Common myeloid progenitor, CD34-positive (primary cell): ENCODE results near the gene TRIM44.

Experiments
- CTCF ChIA-PET: fragments of 350-600 bp; sonication (Branson Sonifier 250); formaldehyde crosslinking; loops from one replicate; lab custom pipeline; 2021; ENCODE audit warnings: antibody characterized with exemption; lab: Charles Lee
- POLR2A ChIA-PET: fragments of 350-600 bp; sonication (Branson Sonifier 250); formaldehyde crosslinking; loops from one replicate; lab custom pipeline; 2021; ENCODE audit warnings: antibody characterized with exemption; lab: Charles Lee
- DNase-seq, 3 donors: peaks; one replicate each; pipeline versions ENCODE4 v3.0.0 to v3.0.0-alpha.2; 2013
- H3K27ac ChIP-seq, 2 experiments: 1 replicate in 1 of 2; 2 replicates in 1 of 2; pipeline ENCODE4 v1.7.0; 2013; ENCODE audit warnings: inconsistent platforms in 2 of 2, low read length in 2 of 2, mild to moderate bottlenecking in 2 of 2, low read depth in 1 of 2, moderate library complexity in 1 of 2; ENCODE audit not compliant: severe bottlenecking in 2 of 2, insufficient read depth in 1 of 2, poor library complexity in 1 of 2
- H3K27me3 ChIP-seq, 5 experiments: replicated peaks in 2 of 5; 1 replicate in 3 of 5; 2 replicates in 2 of 5; pipeline versions ENCODE4 v1.6.1 to v1.7.0; 2013; ENCODE audit warnings: low read length in 4 of 5, mild to moderate bottlenecking in 2 of 5, moderate library complexity in 2 of 5, inconsistent platforms in 1 of 5; ENCODE audit not compliant: insufficient read depth in 5 of 5, control insufficient read depth in 4 of 5
- H3K36me3 ChIP-seq, 4 experiments: 1 replicate in 2 of 4; 2 replicates in 2 of 4; pipeline versions ENCODE4 v1.6.1 to v1.7.0; 2013; ENCODE audit warnings: low read length in 3 of 4, control low read depth in 1 of 4, mild to moderate bottlenecking in 1 of 4; ENCODE audit not compliant: control insufficient read depth in 4 of 4, insufficient read depth in 4 of 4
- H3K4me1 ChIP-seq, 4 experiments: 1 replicate in 3 of 4; 2 replicates in 1 of 4; pipeline versions ENCODE4 v1.6.1 to v1.7.1; 2013; ENCODE audit warnings: low read length in 3 of 4, mild to moderate bottlenecking in 3 of 4, control low read depth in 1 of 4, inconsistent platforms in 1 of 4, moderate library complexity in 1 of 4; ENCODE audit not compliant: control insufficient read depth in 4 of 4, insufficient read depth in 4 of 4; ENCODE audit errors: control extremely low read depth in 1 of 4
- H3K4me3 ChIP-seq, 7 experiments: 1 replicate in 4 of 7; 2 replicates in 3 of 7; pipeline versions ENCODE4 v1.5.1 to v1.7.0; 2013; ENCODE audit warnings: mild to moderate bottlenecking in 7 of 7, low read length in 6 of 7, moderate library complexity in 6 of 7, inconsistent platforms in 2 of 7, low read depth in 2 of 7, control low read depth in 1 of 7; ENCODE audit not compliant: insufficient read depth in 4 of 7, control insufficient read depth in 1 of 7; ENCODE audit errors: extremely low read depth in 1 of 7
- H3K9me3 ChIP-seq, 5 experiments: 1 replicate in 4 of 5; 2 replicates in 1 of 5; pipeline versions ENCODE4 v1.6.1 to v1.7.1; 2013; ENCODE audit warnings: low read length in 4 of 5, mild to moderate bottlenecking in 2 of 5, inconsistent platforms in 1 of 5, low read depth in 1 of 5, moderate library complexity in 1 of 5; ENCODE audit not compliant: control insufficient read depth in 4 of 5, insufficient read depth in 2 of 5; ENCODE audit errors: control extremely low read depth in 1 of 5
- WGBS: methylation state at CpG from one replicate; pipeline ENCODE4 v1.1.5; 2013; ENCODE audit not compliant: insufficient coverage; 5-methylcytosine and 5-hydroxymethylcytosine counted together

Gene TRIM44

DNA sequence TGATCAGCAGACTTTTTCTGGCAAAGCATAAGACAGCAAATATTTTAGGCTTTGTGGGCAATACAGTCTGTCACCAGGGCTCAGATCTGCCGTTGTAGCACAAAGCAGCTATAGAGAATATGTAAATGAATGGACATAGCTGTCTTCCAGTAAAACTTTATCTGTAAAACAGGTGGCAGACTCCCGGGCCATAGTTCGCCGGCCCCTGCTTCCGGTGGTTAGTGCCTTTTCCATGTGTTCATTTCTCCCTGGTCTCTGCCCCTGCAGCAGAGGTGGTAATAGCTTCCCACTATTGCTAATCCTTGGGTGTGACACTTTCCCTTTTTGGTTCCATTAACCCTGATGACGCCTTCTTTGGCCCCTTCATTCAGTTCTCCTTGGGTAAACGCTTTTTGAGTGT, 187.6 kb downstream of the TRIM44 start:
- ChIA-PET CTCF (interaction anchor here (0.9 to 1.8 kb wide), 2 partner anchors 8 to 28 kb away, joined by 4 read pairs; no protein-coding TSS in a partner anchor), POLR2A (no interaction called here)
- WGBS = 98% methylated on average over 6 of the region's 7 CpGs

DNA sequence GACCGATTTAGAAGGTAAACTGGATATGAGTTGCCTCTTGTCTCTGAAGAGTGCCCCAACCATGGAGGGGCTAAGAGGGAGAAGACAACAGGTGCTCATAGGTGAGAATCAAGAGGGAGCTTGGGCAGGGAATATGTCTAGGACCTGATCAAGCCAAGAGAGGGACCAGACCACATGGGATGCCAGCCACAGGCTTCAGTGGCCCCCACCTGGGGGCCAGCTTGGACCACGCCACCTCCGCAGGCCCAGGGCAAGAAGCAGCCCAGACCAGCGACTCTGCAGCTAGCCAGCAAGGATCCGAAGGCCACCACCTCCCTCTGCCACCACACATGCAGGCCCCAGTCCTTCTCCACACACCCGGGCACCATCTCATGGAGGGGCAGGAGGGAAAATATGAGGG, 188.8 kb downstream of the TRIM44 start:
- DNase-seq = no peak
- peaks cover 0 to 2% (median 0%) of the 10 kb centered on the region in 5 experiments for H3K27me3 ChIP-seq
- ChIA-PET POLR2A (no interaction called here), CTCF (interaction anchor here (0.9 kb wide), 1 partner anchor 9 kb away, joined by 4 read pairs; no protein-coding TSS in a partner anchor)
- no peaks in the 10 kb centered on the region for H3K9me3 ChIP-seq
- no peak overlapping the region for H3K4me3 ChIP-seq
- WGBS = 100% methylated on average over 1 of the region's 6 CpGs
- H3K27ac ChIP-seq = no peak overlapping the region
- H3K4me1 ChIP-seq = peaks cover 0 to 8% (median 5%) of the 10 kb centered on the region in 4 experiments
- no peaks in the 10 kb centered on the region for H3K36me3 ChIP-seq

More for the DNA sequence above, 187.6 kb downstream of the TRIM44 start:
- Histone ChIP-seq H3K27ac (no peak overlapping the region), H3K27me3 (peaks cover 0 to 2% (median 0%) of the 10 kb centered on the region in 5 experiments), H3K4me3 (no peak overlapping the region), H3K9me3 (no peaks in the 10 kb centered on the region), H3K4me1 (peaks cover 0 to 8% (median 5%) of the 10 kb centered on the region in 4 experiments), H3K36me3 (no peaks in the 10 kb centered on the region)
- DNase-seq = no peak

DNA sequence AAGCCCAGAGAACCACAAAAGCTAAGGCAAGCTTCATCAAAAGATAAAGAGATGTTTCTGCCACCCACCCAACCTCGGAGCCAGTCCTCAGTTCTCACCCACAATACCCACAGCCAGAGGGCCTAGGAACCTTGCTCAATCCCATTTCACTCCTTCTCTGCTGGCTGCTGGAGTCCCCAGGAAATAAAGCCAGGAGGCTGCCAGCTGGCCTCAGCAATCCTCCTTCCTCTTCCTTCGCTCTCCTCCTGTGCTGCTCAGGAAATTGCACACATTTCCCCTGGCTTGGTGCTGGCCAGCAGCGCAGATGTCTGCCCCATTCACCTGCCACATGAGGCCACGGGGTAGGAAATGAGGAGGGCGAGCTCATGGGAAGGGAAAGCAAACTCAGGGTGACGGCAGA, 189.5 kb downstream of the TRIM44 start:
- no peaks in the 10 kb centered on the region for H3K36me3 ChIP-seq
- ChIA-PET CTCF (no interaction called here), POLR2A (no interaction called here)
- peak in 1 of 3 donors; percentile 9 for DNase-seq
- H3K27me3 ChIP-seq = peaks cover 0 to 2% (median 0%) of the 10 kb centered on the region in 5 experiments
- no peak overlapping the region for H3K27ac ChIP-seq
- H3K9me3 ChIP-seq = peaks cover 0 to 1% (median 0%) of the 10 kb centered on the region in 5 experiments
- H3K4me3 ChIP-seq = no peak overlapping the region
- WGBS = 17% methylated on average over 6 of the region's 6 CpGs
- H3K4me1 ChIP-seq = peaks cover 0 to 8% (median 5%) of the 10 kb centered on the region in 4 experiments

DNA sequence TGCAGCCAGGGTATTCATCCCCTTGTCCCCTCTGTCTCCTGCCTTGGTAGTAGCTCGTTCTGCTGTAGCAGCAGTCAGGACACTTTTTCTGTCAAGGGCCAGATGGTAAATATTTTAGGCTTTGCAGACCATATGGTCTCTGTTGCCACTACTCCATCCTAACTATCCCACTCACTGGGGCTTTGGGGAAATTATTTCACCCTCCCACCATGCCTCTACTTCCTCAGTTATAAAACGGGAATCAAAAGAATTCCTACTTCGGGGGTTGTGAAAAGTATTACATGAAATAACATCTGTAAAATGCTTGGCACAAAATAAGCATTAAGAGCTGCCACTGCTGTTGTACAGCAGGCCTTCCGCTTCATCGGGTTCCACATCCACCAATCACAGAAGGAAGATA, 191.4 kb downstream of the TRIM44 start:
- H3K36me3 ChIP-seq = no peaks in the 10 kb centered on the region
- H3K27ac ChIP-seq = no peak overlapping the region
- H3K4me1 ChIP-seq = peaks cover 0 to 8% (median 5%) of the 10 kb centered on the region in 4 experiments
- no CpG with 5 or more reads among the region's 5 CpGs for WGBS
- H3K9me3 ChIP-seq = peaks cover 0 to 2% (median 0%) of the 10 kb centered on the region in 5 experiments
- ChIA-PET POLR2A (no interaction called here), CTCF (no interaction called here)
- H3K4me3 ChIP-seq = no peak overlapping the region
- H3K27me3 ChIP-seq = no peaks in the 10 kb centered on the region
- DNase-seq = no peak

DNA sequence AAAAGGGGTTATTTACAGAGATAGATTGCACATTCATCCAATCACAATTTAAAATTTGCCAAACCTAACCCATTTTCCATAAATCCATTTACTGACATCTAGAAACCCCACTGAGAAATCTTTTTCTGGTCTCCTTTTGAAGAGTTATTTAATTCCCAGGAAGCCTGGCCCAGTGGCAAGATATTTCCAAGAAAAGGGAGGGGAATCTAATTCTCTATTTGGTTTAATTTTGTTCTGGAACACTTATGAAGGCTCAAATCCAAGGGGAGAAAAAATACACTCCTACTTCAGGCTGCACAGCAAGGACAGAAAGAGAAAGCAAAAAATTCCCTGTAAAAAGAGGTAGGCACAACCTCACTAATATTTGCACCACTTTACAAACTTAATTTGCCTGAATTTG, 193.1 kb downstream of the TRIM44 start:
- Histone ChIP-seq H3K4me3 (no peak overlapping the region), H3K4me1 (peaks cover 0 to 8% (median 5%) of the 10 kb centered on the region in 4 experiments), H3K27me3 (no peaks in the 10 kb centered on the region), H3K36me3 (no peaks in the 10 kb centered on the region), H3K27ac (no peak overlapping the region), H3K9me3 (peaks cover 0 to 2% (median 0%) of the 10 kb centered on the region in 5 experiments)
- POLR2A ChIA-PET = no interaction called here
- CTCF ChIA-PET = interaction anchor here (1.1 to 1.2 kb wide), 2 partner anchors 20 to 34 kb away, joined by 3 to 5 read pairs; no protein-coding TSS in a partner anchor
- DNase-seq = no peak

DNA sequence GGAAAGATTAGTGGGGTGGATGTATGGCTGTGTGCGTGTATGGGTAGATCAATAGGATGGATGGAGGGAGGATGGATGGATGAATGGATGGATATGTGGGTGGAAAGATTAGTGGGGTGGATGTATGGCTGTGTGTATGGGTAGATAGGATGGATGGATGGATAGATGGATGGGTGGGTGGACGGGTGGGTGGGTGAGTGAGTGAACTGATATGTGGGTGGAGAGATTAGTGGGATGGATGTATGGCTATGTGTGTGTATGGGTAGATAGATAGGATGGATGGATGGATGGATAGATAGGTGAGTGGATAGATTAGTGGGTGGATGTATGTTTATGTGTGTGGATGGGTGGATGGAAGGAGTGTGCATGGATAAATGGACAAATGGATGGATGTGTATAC, 193.7 kb downstream of the TRIM44 start:
- H3K27me3 ChIP-seq = no peaks in the 10 kb centered on the region
- H3K4me3 ChIP-seq = no peak overlapping the region
- H3K27ac ChIP-seq = no peak overlapping the region
- ChIA-PET POLR2A (no interaction called here), CTCF (no interaction called here)
- DNase-seq = no peak
- 95% methylated on average over 2 of the region's 2 CpGs for WGBS
- peaks cover 0 to 2% (median 0%) of the 10 kb centered on the region in 5 experiments for H3K9me3 ChIP-seq
- H3K4me1 ChIP-seq = peaks cover 0 to 8% (median 5%) of the 10 kb centered on the region in 4 experiments
- no peaks in the 10 kb centered on the region for H3K36me3 ChIP-seq

DNA sequence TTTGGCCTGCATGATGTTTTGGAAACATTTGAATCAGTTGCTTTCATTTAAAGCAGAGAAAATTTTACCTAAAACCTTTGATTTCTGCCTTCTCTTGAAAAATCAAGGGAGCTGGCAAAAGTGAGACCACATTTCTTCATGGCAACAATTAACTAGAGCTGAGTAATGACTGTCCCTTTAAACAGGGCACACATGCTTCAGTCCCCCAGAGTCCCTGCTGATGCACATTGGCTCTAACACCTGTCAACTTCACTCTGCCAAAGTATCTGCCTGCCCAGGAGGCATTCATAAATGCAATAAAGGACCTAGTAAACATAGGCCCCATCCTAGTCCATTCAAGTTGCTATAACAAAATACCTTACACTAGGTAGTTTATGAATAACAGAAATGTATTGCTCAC, 194.2 kb downstream of the TRIM44 start:
- no peak for DNase-seq
- Histone ChIP-seq H3K36me3 (no peaks in the 10 kb centered on the region), H3K4me1 (peaks cover 0 to 7% (median 5%) of the 10 kb centered on the region in 4 experiments), H3K27ac (no peak overlapping the region), H3K9me3 (peaks cover 0 to 2% (median 0%) of the 10 kb centered on the region in 5 experiments), H3K4me3 (no peak overlapping the region), H3K27me3 (no peaks in the 10 kb centered on the region)
- ChIA-PET POLR2A (no interaction called here), CTCF (no interaction called here)
